HCT116 (cell line): Measurements from ENCODE around the gene NELFB. TPM values are rescaled to one million over a fixed set of nuclear protein-coding genes. Genes with fewer than 3 reads are reported as not detected.

Source experiments
- ATAC-seq: fragments of 200-7000 bp; cut with Tn5 transposase; 2 replicates; pipeline ENCODE4 v1.9.1; 2020; ENCODE audit warnings: mild to moderate bottlenecking, moderate library complexity
- BruUV-seq: library from RNA; stranded (reverse); fragments of 400-500 nt; replicated peaks from 2 replicates; lab custom pipeline; 2021; lab: Mats Ljungman, UMichigan
- CTCF ChIA-PET: fragments of 300-600 bp; sonication (Branson Sonifier 250); formaldehyde crosslinking; loops from one replicate; lab custom pipeline; 2021; ENCODE audit warnings: antibody characterized with exemption; lab: Charles Lee
- POLR2A ChIA-PET: fragments of 300-600, 350-600 bp; sonication (Branson Sonifier 250); formaldehyde crosslinking; loops from one replicate; lab custom pipeline; 2021; ENCODE audit warnings: antibody characterized with exemption; lab: Charles Lee
- RAD21 ChIA-PET, 2 experiments: fragments of 300-600 bp; sonication (Branson Sonifier 250); formaldehyde crosslinking; loops; one replicate each; lab custom pipeline; 2023; ENCODE audit warnings: low total read pairs in 2 of 2; ENCODE audit not compliant: uncharacterized antibody in 2 of 2, unreplicated experiment in 2 of 2, low non-redundant PET in 1 of 2; lab: Charles Lee
- DNase-seq: peaks from one replicate; pipeline ENCODE4 v3.0.0-alpha.2; 2010; ENCODE audit warnings: low read depth, low spot score
- H2AFZ ChIP-seq: fragments of 200-600 bp; shearing (Covaris generic), sonication (generic); 2 replicates; pipeline ENCODE4 v1.6.1; 2017; ENCODE audit warnings: low read depth, mixed run types, mixed read lengths, antibody characterized with exemption, low read length; ENCODE audit not compliant: poor library complexity, severe bottlenecking
- H3K27ac ChIP-seq: 2 replicates; pipeline ENCODE4 v1.5.1; 2012; ENCODE audit warnings: low read depth, low read length
- H3K27me3 ChIP-seq: fragments of 200-600 bp; sonication (generic); 2 replicates; pipeline ENCODE4 v1.6.1; 2016; ENCODE audit warnings: mixed run types, low read length, mixed read lengths; ENCODE audit not compliant: insufficient read depth
- H3K36me3 ChIP-seq, 2 experiments: fragments of 200-500 bp in 1 of 2; fragments of 200-600 bp in 1 of 2; sonication (Bioruptor generic) in 1 of 2; sonication (generic) in 1 of 2; 2 replicates each; pipeline versions ENCODE4 v1.5.1 to v1.6.1; 2014 to 2016; ENCODE audit warnings: low read length in 2 of 2, inconsistent platforms in 1 of 2, mixed read lengths in 1 of 2, mixed run types in 1 of 2; ENCODE audit not compliant: insufficient read depth in 2 of 2, control insufficient read depth in 1 of 2
- H3K4me1 ChIP-seq, 2 experiments: fragments of 200-600 bp in 1 of 2; sonication (generic) in 1 of 2; 2 replicates each; pipeline versions ENCODE4 v1.5.1 to v1.6.1; 2012 to 2017; ENCODE audit warnings: low read length in 2 of 2, inconsistent platforms in 1 of 2, mild to moderate bottlenecking in 1 of 2, mixed read lengths in 1 of 2, mixed run types in 1 of 2, moderate library complexity in 1 of 2; ENCODE audit not compliant: insufficient read depth in 2 of 2, control insufficient read depth in 1 of 2
- H3K4me2 ChIP-seq: fragments of 200-600 bp; sonication (generic); 2 replicates; pipeline ENCODE4 v1.6.1; 2017; ENCODE audit warnings: mixed run types, low read length, mixed read lengths
- H3K4me3 ChIP-seq, 2 experiments: fragments of 200-600 bp in 1 of 2; sonication (generic) in 1 of 2; replicated peaks in 1 of 2; 2 replicates each; pipeline ENCODE4 v1.5.1; 2011 to 2016; ENCODE audit warnings: low read length in 2 of 2, control low read depth in 1 of 2, low read depth in 1 of 2, mild to moderate bottlenecking in 1 of 2, mixed read lengths in 1 of 2, mixed run types in 1 of 2
- H3K79me2 ChIP-seq: fragments of 200-600 bp; sonication (generic); 2 replicates; pipeline ENCODE4 v1.6.1; 2017; ENCODE audit warnings: mild to moderate bottlenecking, mixed run types, low read length, moderate library complexity, mixed read lengths; ENCODE audit not compliant: insufficient read depth
- H3K9ac ChIP-seq: fragments of 200-600 bp; sonication (generic); 2 replicates; pipeline ENCODE4 v1.6.1; 2016; ENCODE audit warnings: low read length, mixed read lengths
- H3K9me2 ChIP-seq: fragments of 200-600 bp; sonication (generic), shearing (Covaris generic); 2 replicates; pipeline ENCODE4 v1.6.1; 2017; ENCODE audit warnings: mixed run types, mild to moderate bottlenecking, moderate library complexity; ENCODE audit not compliant: insufficient read depth
- H3K9me3 ChIP-seq, 2 experiments: fragments of 200-500 bp in 1 of 2; fragments of 200-600 bp in 1 of 2; sonication (Bioruptor generic) in 1 of 2; sonication (generic) in 1 of 2; 2 replicates each; pipeline ENCODE4 v1.6.1; 2014 to 2017; ENCODE audit warnings: low read length in 2 of 2, mixed read lengths in 2 of 2, inconsistent platforms in 1 of 2, low read depth in 1 of 2, mild to moderate bottlenecking in 1 of 2, mixed run types in 1 of 2, moderate library complexity in 1 of 2; ENCODE audit not compliant: control insufficient read depth in 1 of 2, insufficient read depth in 1 of 2
- H4K20me1 ChIP-seq: fragments of 200-600 bp; sonication (generic), shearing (Covaris generic); 2 replicates; pipeline ENCODE4 v1.6.1; 2017; ENCODE audit warnings: mixed run types, mild to moderate bottlenecking, moderate library complexity; ENCODE audit not compliant: insufficient read depth
- CBX3 ChIP-seq: IDR thresholded peaks from 2 replicates; pipeline ENCODE4 v1.6.1; 2012; ENCODE audit warnings: low read depth
- CEBPB ChIP-seq: IDR thresholded peaks from 2 replicates; pipeline ENCODE4 v1.6.1; 2012; ENCODE audit warnings: low read depth
- ELF1 ChIP-seq: IDR thresholded peaks from 2 replicates; pipeline ENCODE4 v1.6.1; 2012; ENCODE audit warnings: low read depth, borderline replicate concordance
- EZH2 ChIP-seq: fragments of 200-600 bp; sonication (generic); IDR thresholded peaks from 2 replicates; pipeline ENCODE4 v1.6.1; 2017; ENCODE audit warnings: antibody characterized with exemption, mixed run types
- JUND ChIP-seq: IDR thresholded peaks from 2 replicates; pipeline ENCODE4 v1.6.1; 2012
- POLR2A ChIP-seq: IDR thresholded peaks from 2 replicates; pipeline ENCODE4 v1.7.0; 2011; ENCODE audit warnings: borderline replicate concordance; ENCODE audit not compliant: insufficient read depth, insufficient read length; ENCODE audit errors: extremely low read depth
- POLR2AphosphoS5 ChIP-seq: IDR thresholded peaks from 2 replicates; pipeline ENCODE4 v1.6.1; 2011; ENCODE audit warnings: mild to moderate bottlenecking, low read depth, low read length, moderate library complexity
- RAD21 ChIP-seq: IDR thresholded peaks from 2 replicates; pipeline ENCODE4 v1.6.1; 2012; ENCODE audit warnings: low read depth, mild to moderate bottlenecking
- SRF ChIP-seq: IDR thresholded peaks from 2 replicates; pipeline ENCODE4 v1.6.1; 2012; ENCODE audit warnings: low read depth
- ZFX ChIP-seq: fragments of 450-650 bp; IDR thresholded peaks from 2 replicates; pipeline ENCODE4 v1.6.1; 2017
- ZNF274 ChIP-seq: fragments of 200-500 bp; sonication (Bioruptor generic); IDR thresholded peaks from 2 replicates; pipeline ENCODE4 v1.6.1; 2014; ENCODE audit warnings: mild to moderate bottlenecking, low read depth, low read length, inconsistent platforms
- intact Hi-C: fragments of 100-400 bp; cut with micrococcal nuclease; formaldehyde crosslinking; loops from 2 replicates; pipeline ENCODE4 v1.10.0; 2022
- total RNA-seq: library from RNA; stranded (reverse); gene quantifications from one replicate; pipeline ENCODE4 v1.2.1, GENCODE V29; 2021; ENCODE audit not compliant: unreplicated experiment
- TF ChIP-seq, protein P1 (sequence below): IDR thresholded peaks from 2 replicates; pipeline ENCODE4 v1.6.1; 2012
- TF ChIP-seq, protein P2 (sequence below): IDR thresholded peaks from 2 replicates; pipeline ENCODE4 v1.6.1; 2012; ENCODE audit warnings: low read depth
- TF ChIP-seq, protein P3 (sequence below): IDR thresholded peaks from 2 replicates; pipeline ENCODE4 v1.6.1; 2012
- TF ChIP-seq, protein P4 (sequence below): IDR thresholded peaks from 2 replicates; pipeline ENCODE4 v1.6.1; 2011; ENCODE audit warnings: mild to moderate bottlenecking, low read length, moderate library complexity; ENCODE audit not compliant: insufficient replicate concordance; ENCODE audit errors: extremely low read depth

The NELFB gene
- total RNA-seq, 1 experiment from 2014 or later = 86.4 TPM

DNA sequence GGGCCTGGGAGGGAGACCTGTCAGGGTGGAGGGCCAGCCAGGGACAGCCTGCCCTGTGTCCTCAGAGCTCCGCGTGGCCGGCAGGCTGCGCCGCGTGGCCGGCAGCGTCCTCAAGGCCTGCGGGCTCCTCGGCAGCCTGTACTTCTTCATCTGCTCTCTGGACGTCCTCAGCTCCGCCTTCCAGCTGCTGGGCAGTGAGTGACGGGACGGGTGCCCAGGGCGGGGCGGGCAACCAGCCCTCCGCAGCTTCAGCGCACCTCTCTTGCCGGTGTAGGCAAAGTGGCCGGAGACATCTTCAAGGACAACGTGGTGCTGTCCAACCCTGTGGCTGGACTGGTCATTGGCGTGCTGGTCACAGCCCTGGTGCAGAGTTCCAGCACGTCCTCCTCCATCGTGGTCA lies 22.6 kb upstream of the NELFB start:
- TF ChIP-seq, protein P1, sequence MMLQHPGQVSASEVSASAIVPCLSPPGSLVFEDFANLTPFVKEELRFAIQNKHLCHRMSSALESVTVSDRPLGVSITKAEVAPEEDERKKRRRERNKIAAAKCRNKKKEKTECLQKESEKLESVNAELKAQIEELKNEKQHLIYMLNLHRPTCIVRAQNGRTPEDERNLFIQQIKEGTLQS = no peak
- no peak for TF ChIP-seq RAD21
- H3K27ac ChIP-seq = no peak overlapping the region
- H4K20me1 ChIP-seq = no peaks in the 10 kb centered on the region
- H3K4me2 ChIP-seq = no peak overlapping the region
- POLR2A ChIA-PET = no interaction called here
- DNase-seq = no peak
- no peaks in the 10 kb centered on the region for H3K36me3 ChIP-seq
- no peaks in the 10 kb centered on the region for H3K9me2 ChIP-seq
- H3K79me2 ChIP-seq = no peaks in the 10 kb centered on the region
- RAD21 ChIA-PET = no interaction called here
- no peak overlapping the region for H3K4me3 ChIP-seq
- H2AFZ ChIP-seq = no peak overlapping the region
- ATAC-seq = no peak
- no peaks in the 10 kb centered on the region for H3K27me3 ChIP-seq
- no peak overlapping the region for H3K9ac ChIP-seq
- intact Hi-C loops = no loop called here
- BruUV-seq = no TSS peak
- CTCF ChIA-PET = no interaction called here
- H3K4me1 ChIP-seq = peaks cover 20 to 37% of the 10 kb centered on the region in 2 experiments
- H3K9me3 ChIP-seq = no peaks in the 10 kb centered on the region

DNA sequence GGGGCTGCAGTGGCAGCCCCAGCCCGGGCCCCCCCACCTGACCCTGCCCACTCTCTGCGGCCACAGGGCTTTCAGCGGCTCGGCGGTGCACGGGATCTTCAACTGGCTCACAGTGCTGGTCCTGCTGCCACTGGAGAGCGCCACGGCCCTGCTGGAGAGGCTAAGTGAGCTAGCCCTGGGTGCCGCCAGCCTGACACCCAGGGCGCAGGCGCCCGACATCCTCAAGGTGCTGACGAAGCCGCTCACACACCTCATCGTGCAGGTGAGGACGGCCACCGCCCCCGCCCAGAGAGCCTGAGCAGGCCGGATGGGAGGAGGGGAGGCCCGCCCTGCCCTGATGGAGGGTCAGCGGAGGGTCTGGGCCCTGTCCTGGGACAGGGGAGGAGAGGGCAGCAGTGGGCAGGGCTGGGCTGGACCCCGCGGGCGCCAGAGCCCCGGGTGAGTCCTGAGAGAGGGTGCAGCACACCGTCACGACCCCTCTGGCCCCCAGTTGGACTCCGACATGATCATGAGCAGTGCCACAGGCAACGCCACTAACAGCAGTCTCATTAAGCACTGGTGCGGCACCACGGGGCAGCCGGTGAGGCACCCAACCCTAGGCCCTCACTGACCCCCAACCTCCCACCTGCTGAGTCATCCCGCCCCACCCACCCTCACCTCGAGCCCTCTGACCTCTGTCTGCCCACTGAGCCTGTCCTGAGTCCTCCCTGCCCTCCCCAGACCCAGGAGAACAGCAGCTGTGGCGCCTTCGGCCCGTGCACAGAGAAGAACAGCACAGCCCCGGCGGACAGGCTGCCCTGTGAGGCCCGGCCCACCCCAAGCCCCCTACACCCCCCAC lies 21.8 kb upstream of the NELFB start:
- intact Hi-C loops = no loop called here
- Histone ChIP-seq H3K9me3 (no peaks in the 10 kb centered on the region), H2AFZ (no peak overlapping the region), H3K27ac (no peak overlapping the region), H3K4me2 (no peak overlapping the region), H3K4me3 (no peak overlapping the region), H3K4me1 (peaks cover 23 to 38% of the 10 kb centered on the region in 2 experiments), H3K36me3 (no peaks in the 10 kb centered on the region), H3K9me2 (no peaks in the 10 kb centered on the region), H3K27me3 (no peaks in the 10 kb centered on the region), H3K79me2 (no peaks in the 10 kb centered on the region; the same call in 1 of the 2 replicates), H4K20me1 (no peaks in the 10 kb centered on the region), H3K9ac (no peak overlapping the region)
- CTCF ChIA-PET = no interaction called here
- ATAC-seq = no peak
- no peak for DNase-seq
- BruUV-seq = no TSS peak
- RAD21 ChIA-PET = no interaction called here
- POLR2A ChIA-PET = no interaction called here
- no peak for TF ChIP-seq EZH2
- no peak for TF ChIP-seq RAD21
- no peak for TF ChIP-seq POLR2A
- TF ChIP-seq ZFX = no peak
- no peak for TF ChIP-seq JUND
- TF ChIP-seq, protein P2, sequence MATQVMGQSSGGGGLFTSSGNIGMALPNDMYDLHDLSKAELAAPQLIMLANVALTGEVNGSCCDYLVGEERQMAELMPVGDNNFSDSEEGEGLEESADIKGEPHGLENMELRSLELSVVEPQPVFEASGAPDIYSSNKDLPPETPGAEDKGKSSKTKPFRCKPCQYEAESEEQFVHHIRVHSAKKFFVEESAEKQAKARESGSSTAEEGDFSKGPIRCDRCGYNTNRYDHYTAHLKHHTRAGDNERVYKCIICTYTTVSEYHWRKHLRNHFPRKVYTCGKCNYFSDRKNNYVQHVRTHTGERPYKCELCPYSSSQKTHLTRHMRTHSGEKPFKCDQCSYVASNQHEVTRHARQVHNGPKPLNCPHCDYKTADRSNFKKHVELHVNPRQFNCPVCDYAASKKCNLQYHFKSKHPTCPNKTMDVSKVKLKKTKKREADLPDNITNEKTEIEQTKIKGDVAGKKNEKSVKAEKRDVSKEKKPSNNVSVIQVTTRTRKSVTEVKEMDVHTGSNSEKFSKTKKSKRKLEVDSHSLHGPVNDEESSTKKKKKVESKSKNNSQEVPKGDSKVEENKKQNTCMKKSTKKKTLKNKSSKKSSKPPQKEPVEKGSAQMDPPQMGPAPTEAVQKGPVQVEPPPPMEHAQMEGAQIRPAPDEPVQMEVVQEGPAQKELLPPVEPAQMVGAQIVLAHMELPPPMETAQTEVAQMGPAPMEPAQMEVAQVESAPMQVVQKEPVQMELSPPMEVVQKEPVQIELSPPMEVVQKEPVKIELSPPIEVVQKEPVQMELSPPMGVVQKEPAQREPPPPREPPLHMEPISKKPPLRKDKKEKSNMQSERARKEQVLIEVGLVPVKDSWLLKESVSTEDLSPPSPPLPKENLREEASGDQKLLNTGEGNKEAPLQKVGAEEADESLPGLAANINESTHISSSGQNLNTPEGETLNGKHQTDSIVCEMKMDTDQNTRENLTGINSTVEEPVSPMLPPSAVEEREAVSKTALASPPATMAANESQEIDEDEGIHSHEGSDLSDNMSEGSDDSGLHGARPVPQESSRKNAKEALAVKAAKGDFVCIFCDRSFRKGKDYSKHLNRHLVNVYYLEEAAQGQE = no peak
- TF ChIP-seq CEBPB = no peak
- TF ChIP-seq ELF1 = no peak
- TF ChIP-seq ZNF274 = no peak
- TF ChIP-seq, protein P3, sequence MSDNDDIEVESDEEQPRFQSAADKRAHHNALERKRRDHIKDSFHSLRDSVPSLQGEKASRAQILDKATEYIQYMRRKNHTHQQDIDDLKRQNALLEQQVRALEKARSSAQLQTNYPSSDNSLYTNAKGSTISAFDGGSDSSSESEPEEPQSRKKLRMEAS = no peak
- TF ChIP-seq, protein P4, sequence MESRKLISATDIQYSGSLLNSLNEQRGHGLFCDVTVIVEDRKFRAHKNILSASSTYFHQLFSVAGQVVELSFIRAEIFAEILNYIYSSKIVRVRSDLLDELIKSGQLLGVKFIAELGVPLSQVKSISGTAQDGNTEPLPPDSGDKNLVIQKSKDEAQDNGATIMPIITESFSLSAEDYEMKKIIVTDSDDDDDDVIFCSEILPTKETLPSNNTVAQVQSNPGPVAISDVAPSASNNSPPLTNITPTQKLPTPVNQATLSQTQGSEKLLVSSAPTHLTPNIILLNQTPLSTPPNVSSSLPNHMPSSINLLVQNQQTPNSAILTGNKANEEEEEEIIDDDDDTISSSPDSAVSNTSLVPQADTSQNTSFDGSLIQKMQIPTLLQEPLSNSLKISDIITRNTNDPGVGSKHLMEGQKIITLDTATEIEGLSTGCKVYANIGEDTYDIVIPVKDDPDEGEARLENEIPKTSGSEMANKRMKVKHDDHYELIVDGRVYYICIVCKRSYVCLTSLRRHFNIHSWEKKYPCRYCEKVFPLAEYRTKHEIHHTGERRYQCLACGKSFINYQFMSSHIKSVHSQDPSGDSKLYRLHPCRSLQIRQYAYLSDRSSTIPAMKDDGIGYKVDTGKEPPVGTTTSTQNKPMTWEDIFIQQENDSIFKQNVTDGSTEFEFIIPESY = no peak
- TF ChIP-seq CBX3 = no peak
- TF ChIP-seq SRF = no peak
- TF ChIP-seq POLR2AphosphoS5 = no peak
